CD4-positive, alpha-beta T cell treated with Interferon alpha-2 for 1 hour (primary cell): Measurements from ENCODE around the gene TSEN2.

Experiments used
- DNase-seq, 2 donors: peaks; one replicate each; pipeline ENCODE4 v3.0.0-alpha.2; 2020 to 2022

TSEN2 gene

GRCh38 chr3:12557473-12558100, 73.3 kb downstream of the TSEN2 start:
- no peak for DNase-seq

DNA sequence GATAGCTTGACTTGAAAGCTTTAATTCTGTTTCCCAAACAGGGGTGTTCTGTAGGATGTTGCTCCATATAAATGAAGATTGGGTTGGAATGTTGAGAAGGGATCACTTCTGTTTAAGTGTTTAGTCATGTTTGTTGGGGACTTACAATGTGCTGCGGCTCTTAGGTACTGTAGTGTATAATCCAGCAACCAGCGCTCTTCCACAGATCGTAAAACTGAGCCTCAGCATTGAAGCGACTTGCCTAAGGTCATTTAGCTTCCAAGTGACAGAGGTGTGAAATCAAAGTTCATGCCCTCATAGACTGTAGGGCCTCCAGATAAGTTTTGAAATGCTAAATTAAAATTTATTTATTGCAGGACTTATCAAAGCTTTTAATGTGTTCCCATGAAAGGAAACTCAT, 74.4 kb downstream of the TSEN2 start:
- no peak for DNase-seq

GRCh38 chr3:12559520-12559919, 75.2 kb downstream of the TSEN2 start:
- no peak for DNase-seq

- no peak for DNase-seq
These were observed 76.4 kb downstream of the TSEN2 start for GRCh38 chr3:12560505-12561190.

GRCh38 chr3:12561397-12561796, 77.1 kb downstream of the TSEN2 start:
- no peak for DNase-seq

- no peak for DNase-seq
These were observed 78.2 kb downstream of the TSEN2 start for GRCh38 chr3:12562451-12562850.

- no peak for DNase-seq
These were observed 82.7 kb downstream of the TSEN2 start for GRCh38 chr3:12566976-12567375.

GRCh38 chr3:12568747-12569146, 84.5 kb downstream of the TSEN2 start:
- DNase-seq = no peak

DNA sequence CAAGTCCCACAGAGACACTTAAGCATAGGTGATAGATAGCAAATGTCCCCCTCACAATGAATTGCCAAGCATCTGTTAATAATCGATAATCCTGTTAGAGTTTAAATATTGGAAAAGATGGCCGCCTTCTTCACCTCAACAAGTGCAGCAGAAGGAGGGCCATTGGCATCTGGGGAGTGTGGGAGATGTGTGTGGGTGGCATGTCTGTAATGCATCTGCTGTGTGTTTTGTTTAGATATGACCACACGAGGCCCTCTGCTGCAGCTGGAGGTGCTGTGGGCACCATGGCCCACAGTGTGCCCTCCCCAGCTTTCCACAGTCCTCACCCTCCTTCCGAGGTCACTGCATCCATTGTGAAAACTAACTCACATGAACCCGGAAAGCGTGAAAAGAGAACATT, 85.6 kb downstream of the TSEN2 start:
- DNase-seq = no peak

DNA sequence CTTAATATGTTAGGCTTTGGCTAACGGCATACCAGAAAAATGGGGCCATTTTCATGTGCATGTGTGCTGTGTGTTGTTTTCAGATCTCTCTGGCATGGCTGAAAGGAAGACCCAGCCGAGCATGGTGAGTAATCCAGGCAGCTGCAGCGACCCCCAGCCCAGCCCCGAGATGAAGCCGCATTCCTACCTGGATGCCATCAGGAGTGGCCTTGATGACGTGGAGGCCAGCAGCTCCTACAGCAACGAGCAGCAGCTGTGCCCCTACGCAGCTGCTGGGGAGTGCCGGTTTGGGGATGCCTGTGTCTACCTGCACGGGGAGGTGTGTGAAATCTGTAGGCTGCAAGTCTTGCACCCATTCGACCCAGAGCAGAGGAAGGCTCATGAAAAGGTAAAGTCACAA, 87.7 kb downstream of the TSEN2 start:
- DNase-seq = no peak

DNA sequence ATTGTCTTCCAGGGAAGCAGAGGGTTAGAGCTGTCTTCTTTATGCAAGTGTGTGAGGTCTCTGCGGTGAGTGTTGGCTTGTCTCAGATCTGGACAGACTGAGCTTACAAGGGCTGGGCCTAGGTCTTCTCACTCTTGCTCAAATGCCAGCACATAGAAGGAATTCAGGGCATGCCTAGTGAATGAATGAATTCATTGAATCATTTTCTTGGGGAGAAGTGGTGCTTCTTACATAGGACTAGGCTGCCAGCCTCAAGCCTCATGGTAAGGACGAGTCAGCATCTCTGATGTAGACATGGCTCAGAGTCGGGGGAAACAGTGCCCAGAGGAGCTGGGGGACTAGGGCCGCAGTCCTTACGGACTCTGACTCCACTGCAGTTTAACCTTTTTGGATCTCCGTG, 89.9 kb downstream of the TSEN2 start:
- DNase-seq = no peak

GRCh38 chr3:12574661-12575060, 90.4 kb downstream of the TSEN2 start:
- no peak for DNase-seq

DNA sequence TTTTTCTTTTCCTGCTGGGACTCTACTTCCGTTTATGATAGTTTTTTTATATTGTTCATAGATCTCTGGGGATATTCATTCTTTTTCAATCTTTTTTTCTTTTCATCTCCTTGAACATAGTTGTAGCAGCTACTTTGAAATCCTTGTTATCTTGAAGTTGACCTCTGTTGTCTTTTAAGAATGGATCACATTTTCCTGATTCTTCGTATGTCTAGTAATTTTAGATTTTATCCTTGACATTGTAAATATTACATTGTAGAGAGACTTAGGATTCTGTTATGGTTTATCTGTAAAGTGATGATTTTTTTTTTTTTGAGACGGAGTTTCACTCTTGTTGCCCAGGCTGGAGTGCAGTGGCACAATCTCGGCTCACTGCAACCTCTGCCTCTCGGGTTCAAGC, 93.1 kb downstream of the TSEN2 start:
- no peak for DNase-seq

DNA sequence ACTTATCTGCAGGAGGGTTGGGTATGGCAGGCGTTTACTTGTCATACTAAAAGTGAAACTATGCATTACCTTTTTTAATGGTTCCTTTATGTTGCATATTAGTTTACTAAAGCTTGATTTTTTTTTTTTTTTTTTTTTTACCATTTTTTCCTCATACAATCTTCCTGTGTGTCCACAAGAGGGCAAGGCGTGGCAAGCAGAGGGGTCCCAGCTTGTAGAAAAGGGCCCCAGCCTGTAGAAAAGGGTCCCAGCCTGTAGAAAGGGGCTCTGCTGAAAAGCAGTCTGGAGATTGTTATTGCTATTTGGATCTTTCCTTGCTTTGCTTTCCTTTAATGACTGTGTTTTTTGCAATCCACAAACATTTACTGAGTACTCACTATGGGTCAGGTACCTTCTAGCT, 94.5 kb downstream of the TSEN2 start:
- no peak for DNase-seq

DNA sequence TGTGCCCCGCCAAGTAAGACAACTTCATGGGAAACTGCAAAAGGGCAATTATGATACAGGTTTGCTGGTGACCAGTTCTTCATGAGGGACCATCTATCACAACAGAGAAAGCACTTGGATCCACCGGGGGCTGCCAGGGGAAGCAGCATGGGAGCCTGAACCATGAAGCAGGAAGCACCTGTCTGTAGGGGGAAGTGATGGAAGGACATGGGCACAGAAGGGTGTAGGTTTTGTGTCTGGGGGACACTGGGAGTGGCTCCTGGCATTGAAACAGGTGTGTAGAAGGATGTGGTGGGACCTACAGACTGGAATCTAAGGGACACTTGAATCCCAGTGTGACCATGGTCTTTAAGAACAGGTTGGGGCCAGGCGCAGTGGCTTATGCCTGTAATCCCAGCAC, 95.2 kb downstream of the TSEN2 start:
- no peak for DNase-seq

- no peak for DNase-seq
These were observed 95.6 kb downstream of the TSEN2 start for GRCh38 chr3:12579905-12580304.

- no peak for DNase-seq
These were observed 98.5 kb downstream of the TSEN2 start for GRCh38 chr3:12582730-12583129.
